Subcutaneous abdominal adipose tissue (tissue), 5 donors: ENCODE results near the gene SMPDL3B.
A peak's percentile ranks its signal among the peaks of the same experiment; 100 is the strongest.

Experiments
- H3K27ac ChIP-seq: one replicate; pipeline ENCODE4 v1.7.0; 2013; ENCODE audit warnings: low read depth, mild to moderate bottlenecking, inconsistent platforms, low read length, moderate library complexity
- H3K27me3 ChIP-seq, 5 donors: one replicate each; pipeline ENCODE4 v1.7.0; 2013; ENCODE audit warnings: low read length in 5 of 5, inconsistent platforms in 1 of 5; ENCODE audit not compliant: control insufficient read depth in 5 of 5, insufficient read depth in 4 of 5
- H3K36me3 ChIP-seq, 5 donors: one replicate each; pipeline ENCODE4 v1.7.0; 2013; ENCODE audit warnings: low read length in 5 of 5; ENCODE audit not compliant: control insufficient read depth in 5 of 5, insufficient read depth in 5 of 5
- H3K4me1 ChIP-seq, 5 donors: one replicate each; pipeline ENCODE4 v1.7.0; 2013; ENCODE audit warnings: low read length in 5 of 5, mild to moderate bottlenecking in 3 of 5, moderate library complexity in 1 of 5; ENCODE audit not compliant: control insufficient read depth in 5 of 5, insufficient read depth in 5 of 5
- H3K4me3 ChIP-seq, 5 donors: one replicate each; pipeline ENCODE4 v1.7.0; 2013; ENCODE audit warnings: low read length in 5 of 5, low read depth in 1 of 5
- H3K9ac ChIP-seq, 5 donors: one replicate each; pipeline ENCODE4 v1.7.0; 2013; ENCODE audit warnings: low read length in 5 of 5, mild to moderate bottlenecking in 4 of 5, moderate library complexity in 3 of 5
- H3K9me3 ChIP-seq, 5 donors: one replicate each; pipeline ENCODE4 v1.7.0; 2013; ENCODE audit warnings: low read length in 5 of 5; ENCODE audit not compliant: control insufficient read depth in 5 of 5
- donor health status: healthy.
- donor health status: healthy.
- donor health status: healthy.
- donor health status: healthy.
- donor health status: healthy.

Gene SMPDL3B

DNA sequence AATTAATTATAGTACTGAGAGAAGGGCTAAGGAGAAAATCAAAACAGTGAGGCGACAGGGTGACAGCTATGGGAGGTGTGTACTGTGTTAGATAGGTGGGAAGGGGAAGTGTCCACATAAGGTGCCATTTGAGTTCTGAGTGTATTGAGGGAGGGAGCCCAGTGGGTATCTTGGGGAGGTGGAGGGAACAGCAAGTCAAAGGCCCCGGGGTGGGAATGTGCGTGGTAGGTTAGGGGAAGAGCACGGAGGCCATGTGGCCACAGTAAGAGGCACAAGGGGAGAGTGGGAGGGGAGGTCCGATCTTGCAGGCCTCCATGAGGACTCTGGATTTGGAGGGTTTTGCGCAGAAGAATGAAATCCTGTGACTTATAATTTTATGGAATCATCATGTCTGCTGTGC, 22.0 kb downstream of the SMPDL3B start:
- H3K27me3 ChIP-seq, result peaks cover 0 to 4% (median 0%) of the 10 kb centered on the region in 5 donors

GRCh38 chr1:27957655-27958054, 22.9 kb downstream of the SMPDL3B start:
- Histone ChIP-seq H3K4me1 (peaks cover 8 to 32% (median 24%) of the 10 kb centered on the region in 5 donors), H3K36me3 (no peaks in the 10 kb centered on the region), H3K9me3 (no peaks in the 10 kb centered on the region), H3K9ac (no peak overlapping the region), H3K27me3 (peaks cover 0 to 4% (median 0%) of the 10 kb centered on the region in 5 donors), H3K27ac (no peak overlapping the region), H3K4me3 (no peak overlapping the region)

More for the DNA sequence above, 22.0 kb downstream of the SMPDL3B start:
- Histone ChIP-seq H3K4me1 (peaks cover 8 to 32% (median 23%) of the 10 kb centered on the region in 5 donors), H3K27ac (no peak overlapping the region), H3K9ac (no peak overlapping the region), H3K4me3 (no peak overlapping the region), H3K9me3 (no peaks in the 10 kb centered on the region), H3K36me3 (no peaks in the 10 kb centered on the region)

DNA sequence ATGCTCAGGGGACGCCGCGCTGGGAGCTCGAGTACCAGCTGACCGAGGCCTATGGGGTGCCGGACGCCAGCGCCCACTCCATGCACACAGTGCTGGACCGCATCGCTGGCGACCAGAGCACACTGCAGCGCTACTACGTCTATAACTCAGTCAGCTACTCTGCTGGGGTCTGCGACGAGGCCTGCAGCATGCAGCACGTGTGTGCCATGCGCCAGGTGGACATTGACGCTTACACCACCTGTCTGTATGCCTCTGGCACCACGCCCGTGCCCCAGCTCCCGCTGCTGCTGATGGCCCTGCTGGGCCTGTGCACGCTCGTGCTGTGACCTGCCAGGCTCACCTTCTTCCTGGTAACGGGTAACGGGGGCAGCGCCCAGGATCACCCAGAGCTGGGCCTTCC, 23.7 kb downstream of the SMPDL3B start:
- no peak overlapping the region for H3K9ac ChIP-seq
- no peaks in the 10 kb centered on the region for H3K9me3 ChIP-seq
- peaks cover 0 to 4% (median 0%) of the 10 kb centered on the region in 5 donors for H3K27me3 ChIP-seq
- no peak overlapping the region for H3K27ac ChIP-seq
- H3K4me1 ChIP-seq, result peaks cover 8 to 32% (median 24%) of the 10 kb centered on the region in 5 donors
- H3K36me3 ChIP-seq, result peaks cover 0 to 5% (median 4%) of the 10 kb centered on the region in 5 donors
- no peak overlapping the region for H3K4me3 ChIP-seq

DNA sequence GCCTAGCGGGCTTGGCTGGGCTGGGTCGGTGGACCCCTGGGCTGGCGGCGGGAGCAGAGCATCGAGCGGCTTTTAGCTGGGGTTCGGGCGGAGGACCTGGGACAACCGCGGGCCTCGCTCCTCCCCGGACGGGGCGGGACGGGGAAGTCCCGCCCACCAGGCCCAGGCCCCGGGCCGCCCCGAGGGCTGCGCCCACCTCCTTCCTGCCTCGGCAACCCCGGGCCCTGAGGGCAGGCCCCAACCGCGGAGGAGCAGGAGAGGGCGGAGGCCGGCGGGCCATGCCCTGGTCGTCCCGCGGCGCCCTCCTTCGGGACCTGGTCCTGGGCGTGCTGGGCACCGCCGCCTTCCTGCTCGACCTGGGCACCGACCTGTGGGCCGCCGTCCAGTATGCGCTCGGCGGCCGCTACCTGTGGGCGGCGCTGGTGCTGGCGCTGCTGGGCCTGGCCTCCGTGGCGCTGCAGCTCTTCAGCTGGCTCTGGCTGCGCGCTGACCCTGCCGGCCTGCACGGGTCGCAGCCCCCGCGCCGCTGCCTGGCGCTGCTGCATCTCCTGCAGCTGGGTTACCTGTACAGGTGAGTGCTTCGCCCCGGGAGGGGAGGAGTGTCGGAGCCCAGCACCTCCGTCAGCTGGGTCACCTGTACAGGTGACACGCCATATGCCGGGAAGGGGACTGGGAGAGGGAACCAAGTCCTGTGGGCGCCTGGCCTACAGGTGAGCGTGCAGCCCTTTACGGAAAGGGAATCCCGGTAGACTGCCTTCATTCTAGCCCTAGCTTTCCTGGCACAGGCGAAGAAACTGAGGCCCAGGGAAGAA, 25.2 kb downstream of the SMPDL3B start, which contains the start of gene XKR8:
Gene XKR8, plus strand, starts transcription at position 182 of the 812 bp plus-strand sequence. Its CDS starts 97 bp downstream, at position 279.
- Histone ChIP-seq H3K4me1 (peaks cover 8 to 32% (median 24%) of the 10 kb centered on the region in 5 donors), H3K4me3 (peak within 1 kb of the TSS; percentile 71 to 91 (median 81)), H3K36me3 (peaks cover 0 to 20% (median 15%) of the 10 kb centered on the region in 5 donors), H3K27me3 (peaks cover 0 to 3% (median 0%) of the 10 kb centered on the region in 5 donors), H3K27ac (peak within 1 kb of the TSS; percentile 83), H3K9ac (peak within 1 kb of the TSS; percentile 63 to 94 (median 81)), H3K9me3 (no peaks in the 10 kb centered on the region)

DNA sequence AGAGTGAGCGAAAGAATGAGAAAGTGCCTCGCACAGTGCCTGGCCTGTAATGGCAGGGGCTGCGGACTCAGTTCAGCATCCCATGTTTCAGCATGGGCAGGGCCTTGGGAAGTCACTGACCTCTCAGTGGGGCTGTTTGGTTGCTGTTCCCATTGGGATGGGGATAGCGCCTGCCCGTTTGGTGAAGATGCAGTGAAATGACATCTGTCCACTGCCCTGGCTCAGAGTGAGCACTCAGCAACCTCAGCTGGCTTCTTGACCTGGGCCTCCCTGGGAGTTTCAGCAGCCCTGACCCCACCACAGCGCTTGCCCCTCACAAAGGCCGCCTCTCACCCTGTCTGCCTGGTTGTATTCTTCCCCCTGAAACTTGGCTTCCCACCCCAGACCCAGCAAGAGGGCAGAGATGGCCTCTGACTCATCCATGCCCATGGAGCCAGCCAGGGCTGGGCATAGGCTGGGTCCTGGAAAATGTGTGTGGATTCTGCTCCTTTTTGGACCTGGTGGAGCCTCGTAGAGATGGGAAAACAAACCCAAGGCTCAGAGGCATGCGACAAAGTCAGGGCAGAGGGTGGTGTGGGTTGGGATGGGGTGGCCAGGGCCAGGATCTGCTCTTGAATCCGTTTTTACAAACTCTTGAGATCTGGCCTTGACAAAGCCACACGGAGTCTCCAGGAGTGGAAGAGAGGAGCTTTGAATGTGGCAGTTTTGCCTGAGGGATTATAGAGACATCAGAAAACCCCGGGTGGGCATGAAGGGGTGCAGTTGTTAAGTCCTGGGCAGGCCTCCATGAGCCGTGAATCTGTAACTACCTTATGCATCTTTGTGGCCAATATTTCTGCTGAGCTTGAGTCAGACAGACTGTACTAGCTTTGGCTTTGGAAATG, 26.2 kb downstream of the SMPDL3B start:
- Histone ChIP-seq H3K27ac (peak overlapping the region; percentile 83), H3K27me3 (no peaks in the 10 kb centered on the region), H3K9ac (peak overlapping the region in 4 of 5 donors; percentile 79 to 94 (median 84)), H3K36me3 (peaks cover 0 to 30% (median 20%) of the 10 kb centered on the region in 5 donors), H3K4me1 (peaks cover 8 to 32% (median 24%) of the 10 kb centered on the region in 5 donors), H3K9me3 (no peaks in the 10 kb centered on the region), H3K4me3 (peak overlapping the region; percentile 66 to 91 (median 81))

DNA sequence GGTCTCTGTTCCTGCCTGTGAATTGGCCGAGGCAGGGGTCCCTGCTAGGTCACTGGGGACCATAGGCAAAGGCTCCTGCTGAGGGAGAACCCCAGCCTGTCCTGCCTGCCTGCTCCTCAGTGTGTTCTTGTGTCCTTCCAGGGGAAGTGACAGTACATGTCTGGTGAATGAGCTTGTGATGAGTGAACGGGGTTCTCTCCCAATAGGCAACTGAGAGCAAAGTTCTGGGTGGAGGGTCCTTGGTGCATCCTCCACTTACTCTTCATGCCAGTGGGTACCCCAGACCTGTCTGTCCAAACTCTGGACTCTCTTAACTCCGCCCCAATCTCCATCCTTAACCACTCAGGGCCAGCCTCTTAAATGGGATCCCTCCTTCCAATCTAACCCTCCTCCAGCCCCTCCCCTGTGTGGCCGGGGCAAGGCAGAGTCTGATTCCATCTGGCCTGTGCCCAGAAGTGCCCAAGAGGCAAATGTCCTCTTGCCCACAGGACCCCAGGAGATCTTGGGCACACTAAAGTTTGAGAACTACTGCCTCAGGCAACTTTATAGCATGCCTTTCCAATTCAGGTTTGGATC, 26.9 kb downstream of the SMPDL3B start:
- Histone ChIP-seq H3K4me3 (peak overlapping the region in 1 of 5 donors; percentile 4), H3K4me1 (peaks cover 8 to 32% (median 24%) of the 10 kb centered on the region in 5 donors), H3K27me3 (no peaks in the 10 kb centered on the region), H3K9me3 (no peaks in the 10 kb centered on the region), H3K9ac (peak overlapping the region in 2 of 5 donors; percentile 30 to 88), H3K36me3 (peaks cover 0 to 37% (median 27%) of the 10 kb centered on the region in 5 donors), H3K27ac (peak overlapping the region; percentile 83)

DNA sequence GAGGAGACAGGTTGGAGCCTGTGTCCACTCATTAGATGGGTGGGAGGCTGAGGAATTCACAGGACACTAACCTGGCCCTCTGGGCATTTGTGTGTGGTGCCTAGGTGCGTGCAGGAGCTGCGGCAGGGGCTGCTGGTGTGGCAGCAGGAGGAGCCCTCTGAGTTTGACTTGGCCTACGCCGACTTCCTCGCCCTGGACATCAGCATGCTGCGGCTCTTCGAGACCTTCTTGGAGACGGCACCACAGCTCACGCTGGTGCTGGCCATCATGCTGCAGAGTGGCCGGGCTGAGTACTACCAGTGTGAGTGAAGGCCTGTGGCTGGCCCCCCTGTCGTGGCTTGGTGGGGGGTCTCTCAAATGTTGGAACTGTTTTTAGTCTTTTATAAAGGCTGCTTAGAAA, 28.6 kb downstream of the SMPDL3B start:
- Histone ChIP-seq H3K27me3 (no peaks in the 10 kb centered on the region), H3K4me3 (no peak overlapping the region), H3K9ac (no peak overlapping the region), H3K27ac (no peak overlapping the region), H3K36me3 (peaks cover 2 to 54% (median 43%) of the 10 kb centered on the region in 5 donors), H3K4me1 (peaks cover 8 to 32% (median 24%) of the 10 kb centered on the region in 5 donors), H3K9me3 (no peaks in the 10 kb centered on the region)

DNA sequence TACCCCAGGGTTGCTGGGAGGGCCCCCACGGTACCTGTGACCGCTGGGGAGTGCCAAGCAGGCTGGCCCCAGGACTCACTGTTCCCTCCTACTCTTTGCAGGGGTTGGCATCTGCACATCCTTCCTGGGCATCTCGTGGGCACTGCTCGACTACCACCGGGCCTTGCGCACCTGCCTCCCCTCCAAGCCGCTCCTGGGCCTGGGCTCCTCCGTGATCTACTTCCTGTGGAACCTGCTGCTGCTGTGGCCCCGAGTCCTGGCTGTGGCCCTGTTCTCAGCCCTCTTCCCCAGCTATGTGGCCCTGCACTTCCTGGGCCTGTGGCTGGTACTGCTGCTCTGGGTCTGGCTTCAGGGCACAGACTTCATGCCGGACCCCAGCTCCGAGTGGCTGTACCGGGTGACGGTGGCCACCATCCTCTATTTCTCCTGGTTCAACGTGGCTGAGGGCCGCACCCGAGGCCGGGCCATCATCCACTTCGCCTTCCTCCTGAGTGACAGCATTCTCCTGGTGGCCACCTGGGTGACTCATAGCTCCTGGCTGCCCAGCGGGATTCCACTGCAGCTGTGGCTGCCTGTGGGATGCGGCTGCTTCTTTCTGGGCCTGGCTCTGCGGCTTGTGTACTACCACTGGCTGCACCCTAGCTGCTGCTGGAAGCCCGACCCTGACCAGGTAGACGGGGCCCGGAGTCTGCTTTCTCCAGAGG, 31.8 kb downstream of the SMPDL3B start:
- H3K36me3 ChIP-seq, result peaks cover 2 to 61% (median 47%) of the 10 kb centered on the region in 5 donors
- no peaks in the 10 kb centered on the region for H3K27me3 ChIP-seq
- H3K9me3 ChIP-seq, result no peaks in the 10 kb centered on the region
- H3K4me3 ChIP-seq, result no peak overlapping the region
- H3K4me1 ChIP-seq, result peaks cover 4 to 14% (median 13%) of the 10 kb centered on the region in 5 donors
- no peak overlapping the region for H3K9ac ChIP-seq
- H3K27ac ChIP-seq, result no peak overlapping the region
